WTC11 (cell line): ENCODE measurements around the gene NAV2. TPM values are rescaled to one million over a fixed set of nuclear protein-coding genes. Genes with fewer than 3 reads are reported as not detected.

Experiments used
- ATAC-seq: fragments of 200-7000 bp; cut with Tn5 transposase; 2 replicates; pipeline ENCODE4 v1.10.0; 2021; ENCODE audit warnings: mild to moderate bottlenecking, moderate library complexity
- CTCF ChIA-PET: fragments of 300-600 bp; sonication (Branson Sonifier 250); formaldehyde crosslinking; loops from one replicate; lab custom pipeline; 2021; ENCODE audit warnings: antibody characterized with exemption; lab: Charles Lee
- POLR2A ChIA-PET: fragments of 350-600 bp; sonication (Branson Sonifier 250); formaldehyde crosslinking; loops from one replicate; lab custom pipeline; 2021; ENCODE audit warnings: antibody characterized with exemption; lab: Charles Lee
- DNase-seq: peaks from one replicate; pipeline ENCODE4 v3.0.0; 2021; ENCODE audit warnings: low spot score
- H3K27ac Mint-ChIP-seq: 2 replicates; pipeline ENCODE4 v1.8.0; 2021; ENCODE audit warnings: mixed read lengths
- H3K27me3 Mint-ChIP-seq: 2 replicates; pipeline ENCODE4 v1.8.0; 2021; ENCODE audit warnings: low read depth, mild to moderate bottlenecking, moderate library complexity, mixed read lengths
- H3K36me3 Mint-ChIP-seq: 2 replicates; pipeline ENCODE4 v1.8.0; 2021; ENCODE audit warnings: mixed read lengths
- H3K4me1 Mint-ChIP-seq: 2 replicates; pipeline ENCODE4 v1.8.0; 2022; ENCODE audit warnings: mixed read lengths
- H3K4me3 Mint-ChIP-seq: 2 replicates; pipeline ENCODE4 v1.8.0; 2021; ENCODE audit warnings: mild to moderate bottlenecking, moderate library complexity, mixed read lengths
- H3K9me3 Mint-ChIP-seq: 2 replicates; pipeline ENCODE4 v1.8.0; 2021; ENCODE audit warnings: mixed read lengths
- CREB1 ChIP-seq: sonication (generic); formaldehyde crosslinking; IDR thresholded peaks from 2 replicates; pipeline ENCODE4 v1.8.0; 2023; ENCODE audit warnings: mild to moderate bottlenecking, missing genetic modification reagents
- ETV6 ChIP-seq: sonication (generic); formaldehyde crosslinking; IDR thresholded peaks from 2 replicates; pipeline ENCODE4 v1.8.1; 2022; ENCODE audit warnings: mild to moderate bottlenecking, missing genetic modification reagents
- HMGXB4 ChIP-seq: sonication (generic); formaldehyde crosslinking; IDR thresholded peaks from 2 replicates; pipeline ENCODE4 v1.8.1; 2023; ENCODE audit warnings: mild to moderate bottlenecking, moderate library complexity, missing genetic modification reagents
- MXD4 ChIP-seq: fragments of 250-450 bp; sonication (Bioruptor Pico); IDR thresholded peaks from 2 replicates; pipeline ENCODE4 v1.8.0; 2021; ENCODE audit warnings: mild to moderate bottlenecking, moderate library complexity, borderline replicate concordance
- NFYB ChIP-seq: sonication (generic); formaldehyde crosslinking; conservative IDR thresholded peaks from 2 replicates; pipeline ENCODE4 v1.8.0; 2022; ENCODE audit warnings: low read depth, missing genetic modification reagents
- NR1H2 ChIP-seq: sonication (generic); formaldehyde crosslinking; IDR thresholded peaks from 2 replicates; pipeline ENCODE4 v1.9.0; 2021; ENCODE audit warnings: mild to moderate bottlenecking, moderate library complexity, missing genetic modification reagents
- SMAD4 ChIP-seq: sonication (generic); formaldehyde crosslinking; IDR thresholded peaks from 2 replicates; pipeline ENCODE4 v1.8.0; 2022; ENCODE audit warnings: mild to moderate bottlenecking, missing genetic modification reagents
- ZNF121 ChIP-seq: sonication (generic); formaldehyde crosslinking; IDR thresholded peaks from 2 replicates; pipeline ENCODE4 v1.8.0; 2023; ENCODE audit warnings: missing genetic modification reagents
- ZNF396 ChIP-seq: fragments of 250-450 bp; sonication (Bioruptor Pico); IDR thresholded peaks from 2 replicates; pipeline ENCODE4 v1.8.0; 2021; ENCODE audit warnings: mild to moderate bottlenecking, moderate library complexity, borderline replicate concordance
- total RNA-seq: library from RNA; stranded (reverse); gene quantifications from 3 replicates; pipeline ENCODE4 v1.2.3, GENCODE V29; 2021
- TF ChIP-seq, protein P1 (sequence below): fragments of 200-600 bp; IDR thresholded peaks from 2 replicates; pipeline ENCODE4 v1.8.0; 2022; ENCODE audit warnings: antibody characterized with exemption
- TF ChIP-seq, protein P2 (sequence below): sonication (generic); formaldehyde crosslinking; IDR thresholded peaks from 2 replicates; pipeline ENCODE4 v1.8.1; 2022; ENCODE audit warnings: low read depth, mild to moderate bottlenecking, moderate library complexity, missing genetic modification reagents, borderline replicate concordance
- TF ChIP-seq, protein P3 (sequence below): sonication (generic); formaldehyde crosslinking; IDR thresholded peaks from 2 replicates; pipeline ENCODE4 v1.8.0; 2022; ENCODE audit warnings: mild to moderate bottlenecking, missing genetic modification reagents

Gene NAV2
- total RNA-seq, 1 experiment from 2014 or later: 42.8 TPM

DNA sequence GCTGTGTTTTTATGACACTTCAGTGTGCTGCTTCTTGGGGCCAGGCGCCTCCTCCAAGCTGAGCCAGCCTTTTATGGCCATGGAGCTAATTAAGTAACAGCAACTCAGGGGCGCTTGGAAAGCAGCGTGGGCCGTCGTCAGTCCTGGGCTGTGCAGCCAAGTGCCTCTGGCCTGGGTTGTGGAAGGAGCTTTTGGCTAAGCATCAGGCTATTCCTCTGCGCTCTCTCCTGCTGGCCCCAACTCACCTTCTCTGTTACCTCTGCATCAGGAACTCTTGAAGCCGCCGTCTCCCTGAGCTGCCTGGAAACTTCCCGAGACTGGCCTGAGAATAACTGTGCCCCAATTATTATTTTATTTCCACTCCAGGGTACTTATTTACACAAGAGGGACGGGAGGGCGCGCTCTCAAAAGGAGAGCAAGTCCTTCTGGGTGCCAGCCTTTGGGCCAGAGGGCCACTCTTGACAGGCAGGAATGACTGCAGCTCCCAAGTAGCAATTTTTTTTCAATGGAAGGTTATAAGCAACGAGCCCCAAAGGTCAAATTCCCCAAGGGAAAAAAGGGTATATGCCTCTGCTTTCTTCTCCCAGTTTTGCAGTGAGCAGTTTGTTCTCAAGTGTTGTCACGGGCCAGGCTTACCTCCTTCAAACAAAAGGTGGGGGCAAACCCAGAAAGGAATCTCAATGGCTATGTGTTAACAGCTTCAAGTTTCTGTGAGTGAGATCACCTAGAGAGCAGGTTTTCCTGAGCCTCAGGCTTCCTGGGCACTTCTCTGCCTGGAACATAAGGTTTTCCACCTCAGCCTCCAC is 38.5 kb upstream of the NAV2 start:
- CTCF ChIA-PET: interaction anchor here (0.7 to 3.0 kb wide), 8 partner anchors 15 to 229 kb away, joined by 3 to 12 read pairs (median 4); no protein-coding TSS in a partner anchor
- H3K4me3 Mint-ChIP-seq: no peak overlapping the region
- no peaks in the 10 kb centered on the region; the same call in 1 of the 2 replicates for H3K27me3 Mint-ChIP-seq
- H3K4me1 Mint-ChIP-seq: peaks cover 51% of the 10 kb centered on the region
- TF ChIP-seq MXD4 (CRISPR knock-in tag): no peak
- no peak for TF ChIP-seq NR1H2 (CRISPR knock-in tag)
- TF ChIP-seq, protein P1, sequence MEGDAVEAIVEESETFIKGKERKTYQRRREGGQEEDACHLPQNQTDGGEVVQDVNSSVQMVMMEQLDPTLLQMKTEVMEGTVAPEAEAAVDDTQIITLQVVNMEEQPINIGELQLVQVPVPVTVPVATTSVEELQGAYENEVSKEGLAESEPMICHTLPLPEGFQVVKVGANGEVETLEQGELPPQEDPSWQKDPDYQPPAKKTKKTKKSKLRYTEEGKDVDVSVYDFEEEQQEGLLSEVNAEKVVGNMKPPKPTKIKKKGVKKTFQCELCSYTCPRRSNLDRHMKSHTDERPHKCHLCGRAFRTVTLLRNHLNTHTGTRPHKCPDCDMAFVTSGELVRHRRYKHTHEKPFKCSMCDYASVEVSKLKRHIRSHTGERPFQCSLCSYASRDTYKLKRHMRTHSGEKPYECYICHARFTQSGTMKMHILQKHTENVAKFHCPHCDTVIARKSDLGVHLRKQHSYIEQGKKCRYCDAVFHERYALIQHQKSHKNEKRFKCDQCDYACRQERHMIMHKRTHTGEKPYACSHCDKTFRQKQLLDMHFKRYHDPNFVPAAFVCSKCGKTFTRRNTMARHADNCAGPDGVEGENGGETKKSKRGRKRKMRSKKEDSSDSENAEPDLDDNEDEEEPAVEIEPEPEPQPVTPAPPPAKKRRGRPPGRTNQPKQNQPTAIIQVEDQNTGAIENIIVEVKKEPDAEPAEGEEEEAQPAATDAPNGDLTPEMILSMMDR: no peak
- no peak for TF ChIP-seq ZNF396 (CRISPR knock-in tag)
- no peak for TF ChIP-seq ZNF121 (CRISPR knock-in tag)
- TF ChIP-seq HMGXB4 (CRISPR knock-in tag): no peak
- no peak for TF ChIP-seq CREB1
- H3K9me3 Mint-ChIP-seq: no peaks in the 10 kb centered on the region
- no peaks in the 10 kb centered on the region for H3K36me3 Mint-ChIP-seq
- POLR2A ChIA-PET: interaction anchor here (1.2 kb wide), 1 partner anchor 10 kb away, joined by 4 read pairs; no protein-coding TSS in a partner anchor
- H3K27ac Mint-ChIP-seq: no peak overlapping the region
- peak; percentile 52 for ATAC-seq
- DNase-seq: no peak

DNA sequence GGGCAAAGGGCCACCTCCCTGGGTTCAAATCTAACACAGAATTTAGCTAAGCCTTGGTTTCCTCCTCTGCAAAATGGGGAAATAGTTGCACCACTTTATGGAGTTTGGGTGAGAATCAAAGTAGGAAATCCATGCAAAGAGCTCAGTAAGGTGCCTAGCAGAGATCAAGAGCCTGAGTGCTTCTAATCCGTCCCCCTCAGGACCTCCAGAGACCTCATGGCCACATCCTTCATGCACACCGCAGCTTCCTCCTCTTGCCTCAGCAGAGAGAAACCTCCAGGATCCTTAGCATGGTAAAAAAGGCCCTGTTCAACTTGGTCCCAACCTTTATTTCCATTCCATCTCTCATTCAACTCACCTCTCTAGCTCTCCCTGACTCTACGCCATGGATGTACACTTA is 37.8 kb upstream of the NAV2 start:
- H3K4me3 Mint-ChIP-seq: no peak overlapping the region
- no peaks in the 10 kb centered on the region; the same call in 1 of the 2 replicates for H3K27me3 Mint-ChIP-seq
- ChIA-PET POLR2A (no interaction called here), CTCF (interaction anchor here (0.5 to 3.0 kb wide), 5 partner anchors 17 to 228 kb away, joined by 3 to 12 read pairs (median 4); no protein-coding TSS in a partner anchor)
- TF ChIP-seq ETV6 (CRISPR knock-in tag): no peak
- TF ChIP-seq, protein P2, sequence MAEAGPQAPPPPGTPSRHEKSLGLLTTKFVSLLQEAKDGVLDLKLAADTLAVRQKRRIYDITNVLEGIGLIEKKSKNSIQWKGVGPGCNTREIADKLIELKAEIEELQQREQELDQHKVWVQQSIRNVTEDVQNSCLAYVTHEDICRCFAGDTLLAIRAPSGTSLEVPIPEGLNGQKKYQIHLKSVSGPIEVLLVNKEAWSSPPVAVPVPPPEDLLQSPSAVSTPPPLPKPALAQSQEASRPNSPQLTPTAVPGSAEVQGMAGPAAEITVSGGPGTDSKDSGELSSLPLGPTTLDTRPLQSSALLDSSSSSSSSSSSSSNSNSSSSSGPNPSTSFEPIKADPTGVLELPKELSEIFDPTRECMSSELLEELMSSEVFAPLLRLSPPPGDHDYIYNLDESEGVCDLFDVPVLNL (CRISPR knock-in tag): no peak
- H3K9me3 Mint-ChIP-seq: no peaks in the 10 kb centered on the region
- H3K27ac Mint-ChIP-seq: no peak overlapping the region
- H3K36me3 Mint-ChIP-seq: no peaks in the 10 kb centered on the region
- H3K4me1 Mint-ChIP-seq: peaks cover 56% of the 10 kb centered on the region
- DNase-seq (no peak), ATAC-seq (no peak)

DNA sequence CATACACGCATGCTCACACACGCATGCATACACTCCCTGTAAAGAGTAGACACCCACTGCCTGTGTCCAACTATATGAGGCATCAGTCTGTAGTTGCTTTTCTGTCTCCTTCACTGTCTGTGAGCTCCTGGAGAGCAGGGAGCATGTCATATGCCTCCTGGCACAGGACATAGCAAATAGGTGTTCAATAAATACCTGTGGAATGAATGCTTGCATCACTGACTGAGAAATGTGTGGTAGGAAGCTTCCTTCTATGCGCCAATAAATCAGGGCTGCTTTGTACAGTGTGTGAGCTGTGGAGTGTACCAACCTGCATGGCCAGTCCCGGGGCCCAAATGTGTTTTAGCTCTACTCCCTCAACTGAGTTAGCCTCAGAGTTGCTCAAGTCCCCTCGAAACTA is 37.2 kb upstream of the NAV2 start:
- no peak overlapping the region for H3K4me3 Mint-ChIP-seq
- ChIA-PET POLR2A (no interaction called here), CTCF (interaction anchor here (0.5 to 2.3 kb wide), 2 partner anchors 67 to 228 kb away, joined by 4 to 10 read pairs; no protein-coding TSS in a partner anchor)
- no peaks in the 10 kb centered on the region; the same call in 1 of the 2 replicates for H3K27me3 Mint-ChIP-seq
- H3K9me3 Mint-ChIP-seq: no peaks in the 10 kb centered on the region
- ATAC-seq (no peak), DNase-seq (no peak)
- no peak overlapping the region for H3K27ac Mint-ChIP-seq
- peaks cover 57% of the 10 kb centered on the region for H3K4me1 Mint-ChIP-seq
- H3K36me3 Mint-ChIP-seq: no peaks in the 10 kb centered on the region
- no peak for TF ChIP-seq SMAD4 (CRISPR knock-in tag)
- no peak for TF ChIP-seq NFYB (CRISPR knock-in tag)
- TF ChIP-seq, protein P3, sequence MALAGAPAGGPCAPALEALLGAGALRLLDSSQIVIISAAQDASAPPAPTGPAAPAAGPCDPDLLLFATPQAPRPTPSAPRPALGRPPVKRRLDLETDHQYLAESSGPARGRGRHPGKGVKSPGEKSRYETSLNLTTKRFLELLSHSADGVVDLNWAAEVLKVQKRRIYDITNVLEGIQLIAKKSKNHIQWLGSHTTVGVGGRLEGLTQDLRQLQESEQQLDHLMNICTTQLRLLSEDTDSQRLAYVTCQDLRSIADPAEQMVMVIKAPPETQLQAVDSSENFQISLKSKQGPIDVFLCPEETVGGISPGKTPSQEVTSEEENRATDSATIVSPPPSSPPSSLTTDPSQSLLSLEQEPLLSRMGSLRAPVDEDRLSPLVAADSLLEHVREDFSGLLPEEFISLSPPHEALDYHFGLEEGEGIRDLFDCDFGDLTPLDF (CRISPR knock-in tag): no peak
- TF ChIP-seq, all 79 proteins: peak for 0
